Esophagus (tissue), 2 donors: ENCODE measurements around the gene ZFAND2B. TPM values are rescaled to one million over a fixed set of nuclear protein-coding genes. Genes with fewer than 3 reads are reported as not detected.

ENCODE experiments used
- H3K27ac ChIP-seq, 2 donors: one replicate each; pipeline ENCODE4 v1.5.1; 2013; ENCODE audit warnings: low read depth in 2 of 2, mild to moderate bottlenecking in 2 of 2, inconsistent platforms in 1 of 2, low read length in 1 of 2, moderate library complexity in 1 of 2
- H3K27me3 ChIP-seq, 2 donors: one replicate each; pipeline ENCODE4 v1.6.1; 2013; ENCODE audit warnings: low read length in 2 of 2, control low read depth in 1 of 2, mild to moderate bottlenecking in 1 of 2; ENCODE audit not compliant: insufficient read depth in 2 of 2, control insufficient read depth in 1 of 2
- H3K36me3 ChIP-seq, 2 donors: one replicate each; pipeline ENCODE4 v1.6.1; 2013; ENCODE audit warnings: low read length in 1 of 2; ENCODE audit not compliant: control insufficient read depth in 2 of 2, insufficient read depth in 2 of 2
- H3K4me1 ChIP-seq, 2 donors: one replicate each; pipeline ENCODE4 v1.6.1; 2013; ENCODE audit warnings: low read length in 1 of 2; ENCODE audit not compliant: control insufficient read depth in 2 of 2, insufficient read depth in 2 of 2
- H3K4me3 ChIP-seq, 2 donors: one replicate each; pipeline ENCODE4 v1.5.1; 2013; ENCODE audit warnings: low read length in 2 of 2, mild to moderate bottlenecking in 2 of 2, low read depth in 1 of 2, moderate library complexity in 1 of 2
- H3K9me3 ChIP-seq, 2 donors: one replicate each; pipeline ENCODE4 v1.6.1; 2013; ENCODE audit warnings: mild to moderate bottlenecking in 2 of 2, low read depth in 1 of 2, low read length in 1 of 2, moderate library complexity in 1 of 2; ENCODE audit not compliant: control insufficient read depth in 2 of 2, insufficient read depth in 1 of 2
- WGBS, 2 donors: extraction: QIAGEN DNeasy Blood & Tissue Kit; methylation state at CpG; one replicate each; pipeline ENCODE4 v1.1.7; 2013; 5-methylcytosine and 5-hydroxymethylcytosine counted together
- polyA plus RNA-seq, 2 donors: library from polyadenylated mRNA; stranded (reverse); fragments of 200-250 nt; gene quantifications; one replicate each; pipeline ENCODE4 v1.2.3, GENCODE V29; 2013
- donor health status: healthy with polysubstance abuse.
- donor health status: Bipolar disorder and iron deficiency.

ZFAND2B gene
- polyA plus RNA-seq, 2 donors = 45.2 to 53.6 TPM

DNA sequence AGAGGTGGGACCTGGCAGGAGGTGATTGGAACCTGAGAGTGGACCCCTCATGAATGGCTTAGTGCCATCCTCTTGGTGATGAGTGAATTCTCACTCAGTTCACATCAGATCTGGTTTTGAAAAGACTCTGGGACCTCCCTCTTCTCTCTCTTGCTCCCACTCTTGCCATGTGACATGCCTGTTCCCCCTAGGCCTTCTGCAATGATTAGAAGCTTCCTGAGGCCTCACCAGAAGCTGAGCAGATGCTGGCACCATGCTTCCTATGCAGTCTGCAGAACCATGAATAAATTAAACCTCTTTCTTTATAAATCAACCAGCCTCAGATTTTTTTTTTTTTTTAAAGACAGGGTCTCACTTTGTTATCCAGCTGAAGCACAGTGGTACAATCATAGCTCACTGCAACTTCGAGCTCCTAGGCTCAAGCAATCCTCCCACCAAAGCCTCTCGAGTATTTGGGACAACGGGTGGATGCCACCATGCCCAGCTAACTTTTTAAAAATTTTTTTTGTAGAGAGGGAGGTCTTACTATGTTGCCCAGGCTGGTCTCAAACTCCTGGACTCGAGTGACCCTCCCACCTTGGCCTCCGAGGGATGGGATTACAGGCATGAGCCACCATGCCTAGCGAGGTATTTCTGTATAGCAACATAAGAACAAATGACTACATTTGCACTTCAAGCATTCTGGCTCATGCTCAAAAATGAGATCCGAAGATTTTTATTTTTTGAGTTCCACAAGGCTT is 2.0 kb upstream of the ZFAND2B start:
- Histone ChIP-seq H3K4me3 (no peak overlapping the region), H3K27ac (no peak overlapping the region), H3K27me3 (no peaks in the 10 kb centered on the region), H3K4me1 (peaks cover 0 to 13% of the 10 kb centered on the region in 2 donors), H3K9me3 (no peaks in the 10 kb centered on the region), H3K36me3 (peaks cover 0 to 13% of the 10 kb centered on the region in 2 donors)
- WGBS, 2 donors = 92 to 93% methylated on average over 7 of the region's 7 CpGs

DNA sequence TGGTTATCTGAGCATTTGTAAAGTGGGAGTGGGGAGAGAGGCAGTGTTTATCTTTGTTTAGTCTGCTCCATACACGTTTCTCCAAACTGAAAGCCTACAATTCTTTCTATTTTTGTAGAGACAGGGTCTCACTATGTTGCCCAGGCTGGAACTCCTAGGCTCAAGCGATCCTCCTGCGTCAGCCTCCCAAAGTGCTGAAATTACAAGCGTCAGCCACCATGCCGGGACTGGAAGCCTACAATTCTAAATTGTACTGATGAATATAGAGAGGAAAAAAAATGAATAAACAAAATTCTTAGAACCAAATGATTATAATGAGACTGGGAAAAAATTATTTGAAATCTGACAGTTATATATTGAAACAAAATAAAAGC is 1.4 kb upstream of the ZFAND2B start:
- Histone ChIP-seq H3K4me1 (peaks cover 0 to 13% of the 10 kb centered on the region in 2 donors), H3K27ac (no peak overlapping the region), H3K4me3 (no peak overlapping the region), H3K27me3 (no peaks in the 10 kb centered on the region), H3K9me3 (no peaks in the 10 kb centered on the region), H3K36me3 (peaks cover 0 to 17% of the 10 kb centered on the region in 2 donors)
- WGBS, 2 donors = 85 to 86% methylated on average over 5 of the region's 5 CpGs

DNA sequence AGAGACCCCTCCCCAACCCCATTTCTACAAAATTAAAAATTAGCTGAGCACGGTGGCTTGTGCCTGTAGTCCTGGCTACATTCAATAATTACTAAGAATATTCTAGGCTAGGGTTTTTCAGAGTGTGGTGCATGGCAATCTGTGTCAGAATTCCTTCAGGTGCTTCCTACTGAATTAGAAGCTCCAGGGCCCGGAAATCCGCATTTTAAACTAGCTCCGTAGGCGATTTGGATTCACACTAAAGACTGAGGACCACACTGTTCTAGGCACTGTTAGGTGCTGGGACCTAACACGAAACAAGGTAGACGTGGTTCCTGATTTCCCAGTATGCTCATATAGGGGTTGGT is 628 bp upstream of the ZFAND2B start:
- Histone ChIP-seq H3K27me3 (no peaks in the 10 kb centered on the region), H3K27ac (peak overlapping the region; percentile 98), H3K9me3 (no peaks in the 10 kb centered on the region), H3K4me1 (peaks cover 0 to 13% of the 10 kb centered on the region in 2 donors), H3K36me3 (peaks cover 4 to 25% of the 10 kb centered on the region in 2 donors), H3K4me3 (peak overlapping the region; percentile 71 to 75)
- 15 to 16% methylated on average over 7 of the region's 7 CpGs for WGBS, 2 donors

DNA sequence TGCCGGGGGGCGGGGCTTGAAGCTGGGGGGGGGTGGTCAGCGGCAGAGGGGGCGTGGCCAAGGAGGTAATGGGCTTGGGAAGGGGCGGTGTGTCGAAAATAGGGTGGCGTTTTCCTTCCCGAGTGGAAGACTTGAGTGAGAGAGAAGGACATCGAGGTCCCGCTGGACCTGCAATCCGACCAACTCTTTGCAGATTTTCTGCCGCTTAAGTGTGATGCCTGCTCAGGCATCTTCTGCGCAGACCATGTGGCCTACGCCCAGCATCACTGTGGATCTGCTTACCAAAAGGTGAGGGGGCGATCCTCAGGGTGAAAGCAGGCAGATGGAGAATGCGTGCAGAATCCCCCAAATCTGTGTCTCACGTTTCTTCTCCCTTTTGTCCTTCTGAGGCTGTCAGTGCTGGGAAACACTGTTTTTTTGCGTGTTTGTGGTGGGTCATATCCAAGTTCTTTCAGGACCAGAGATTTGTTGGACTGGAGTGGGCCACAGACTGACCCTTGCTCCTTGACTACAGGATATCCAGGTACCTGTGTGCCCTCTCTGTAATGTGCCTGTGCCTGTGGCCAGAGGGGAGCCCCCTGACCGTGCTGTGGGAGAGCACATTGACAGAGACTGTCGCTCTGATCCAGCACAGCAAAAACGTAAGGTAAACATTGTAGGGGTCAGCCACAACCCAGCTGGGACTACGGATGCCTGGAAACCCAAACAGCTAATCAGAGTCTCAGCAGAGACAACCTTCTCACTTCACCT is 727 bp downstream of the ZFAND2B start:
- H3K4me3 ChIP-seq = peak overlapping the region; percentile 71 to 75
- WGBS, 2 donors = 10 to 15% methylated on average over 21 to 22 of the region's 22 CpGs

DNA sequence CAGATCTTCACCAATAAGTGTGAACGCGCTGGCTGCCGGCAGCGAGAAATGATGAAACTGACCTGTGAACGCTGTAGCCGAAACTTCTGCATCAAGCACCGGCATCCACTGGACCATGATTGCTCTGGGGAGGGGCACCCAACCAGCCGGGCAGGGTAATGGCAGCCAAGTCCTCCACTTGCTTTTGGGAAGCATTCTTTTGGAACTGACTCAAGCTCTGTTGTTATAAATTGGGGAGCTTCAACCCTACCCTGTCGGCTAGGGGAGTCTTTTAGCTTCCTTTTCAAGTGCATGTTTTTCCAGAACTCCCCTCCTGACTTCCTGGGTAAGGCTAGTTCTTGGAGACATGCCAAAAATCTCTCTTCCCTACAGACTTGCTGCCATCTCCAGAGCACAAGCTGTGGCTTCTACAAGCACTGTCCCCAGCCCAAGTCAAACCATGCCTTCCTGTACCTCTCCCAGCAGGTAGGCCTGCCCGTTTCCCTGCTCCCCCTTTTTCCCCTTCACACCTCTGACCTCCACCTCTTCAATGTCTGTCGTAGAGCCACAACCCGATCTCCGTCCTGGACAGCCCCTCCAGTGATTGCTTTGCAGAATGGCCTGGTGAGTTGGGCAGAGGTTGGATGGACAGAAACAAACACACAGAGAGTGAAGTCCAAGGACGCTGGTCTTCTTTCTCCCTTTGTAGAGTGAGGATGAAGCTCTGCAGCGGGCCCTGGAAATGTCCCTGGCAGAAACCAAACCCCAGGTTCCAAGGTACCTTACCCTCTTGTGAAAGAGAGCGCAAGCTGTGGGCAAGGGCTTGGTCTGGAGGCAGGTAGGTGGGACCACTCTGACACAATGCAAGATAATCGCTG is 1.5 kb downstream of the ZFAND2B start:
- no peaks in the 10 kb centered on the region for H3K9me3 ChIP-seq
- peak overlapping the region; percentile 71 to 75 for H3K4me3 ChIP-seq
- H3K36me3 ChIP-seq = peaks cover 5 to 35% of the 10 kb centered on the region in 2 donors
- H3K4me1 ChIP-seq = peaks cover 0 to 13% of the 10 kb centered on the region in 2 donors
- H3K27ac ChIP-seq = peak overlapping the region; percentile 98
- WGBS, 2 donors = 57 to 71% methylated on average over 17 of the region's 17 CpGs
- H3K27me3 ChIP-seq = no peaks in the 10 kb centered on the region

More for the DNA sequence above, 727 bp downstream of the ZFAND2B start:
- Histone ChIP-seq H3K9me3 (no peaks in the 10 kb centered on the region), H3K4me1 (peaks cover 0 to 13% of the 10 kb centered on the region in 2 donors), H3K27me3 (no peaks in the 10 kb centered on the region), H3K36me3 (peaks cover 5 to 29% of the 10 kb centered on the region in 2 donors), H3K27ac (peak overlapping the region; percentile 98)

DNA sequence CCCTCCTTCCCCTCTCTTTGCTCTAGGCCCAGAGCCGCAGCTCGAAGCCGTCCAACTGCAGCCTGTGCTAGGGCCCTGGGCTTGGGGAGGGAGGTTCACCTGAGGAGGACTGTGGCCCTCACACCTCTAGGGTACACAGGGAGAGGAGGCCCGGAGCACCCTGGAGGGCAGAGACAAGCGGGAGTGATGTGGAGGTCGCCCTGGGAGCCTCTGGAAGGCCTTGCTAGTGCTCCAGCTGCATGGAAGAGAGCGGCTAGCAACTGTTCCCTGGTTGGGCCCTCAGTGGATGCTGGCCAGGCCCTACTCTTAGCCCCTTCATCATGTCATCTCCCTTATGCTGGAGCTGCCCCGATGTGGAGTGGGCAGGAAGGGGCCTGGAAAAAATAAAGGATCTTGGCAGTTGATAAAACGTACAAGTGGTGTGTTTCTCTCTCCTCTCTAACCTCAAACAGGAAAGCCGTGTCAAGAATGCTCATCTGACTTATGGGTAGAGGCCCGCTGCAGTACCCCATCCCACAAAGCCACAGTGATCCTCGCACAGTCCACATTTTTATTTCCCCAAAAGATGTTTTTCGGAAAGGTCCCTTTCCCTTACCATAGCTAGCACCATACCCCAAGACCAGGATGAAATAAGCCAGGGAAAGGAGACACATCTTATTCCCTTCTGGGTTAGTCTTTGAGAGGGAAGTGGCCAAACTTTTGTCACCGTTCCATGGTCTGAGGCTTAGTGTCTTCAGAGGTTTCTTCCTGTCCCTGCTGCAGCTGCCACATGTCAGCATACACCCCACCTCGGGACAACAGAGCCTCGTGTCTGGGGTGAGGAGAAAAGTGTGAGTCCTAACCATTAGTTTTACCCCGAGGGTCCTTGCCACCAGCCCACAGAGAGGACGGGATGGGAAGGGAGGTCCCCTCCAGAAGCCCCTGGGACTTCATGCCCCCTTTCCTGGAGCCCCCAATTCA is 2.9 kb downstream of the ZFAND2B start:
- WGBS, 2 donors = 78 to 81% methylated on average over 18 of the region's 18 CpGs
- Histone ChIP-seq H3K27ac (peak overlapping the region; percentile 5 to 57), H3K36me3 (peaks cover 5 to 42% of the 10 kb centered on the region in 2 donors)

DNA sequence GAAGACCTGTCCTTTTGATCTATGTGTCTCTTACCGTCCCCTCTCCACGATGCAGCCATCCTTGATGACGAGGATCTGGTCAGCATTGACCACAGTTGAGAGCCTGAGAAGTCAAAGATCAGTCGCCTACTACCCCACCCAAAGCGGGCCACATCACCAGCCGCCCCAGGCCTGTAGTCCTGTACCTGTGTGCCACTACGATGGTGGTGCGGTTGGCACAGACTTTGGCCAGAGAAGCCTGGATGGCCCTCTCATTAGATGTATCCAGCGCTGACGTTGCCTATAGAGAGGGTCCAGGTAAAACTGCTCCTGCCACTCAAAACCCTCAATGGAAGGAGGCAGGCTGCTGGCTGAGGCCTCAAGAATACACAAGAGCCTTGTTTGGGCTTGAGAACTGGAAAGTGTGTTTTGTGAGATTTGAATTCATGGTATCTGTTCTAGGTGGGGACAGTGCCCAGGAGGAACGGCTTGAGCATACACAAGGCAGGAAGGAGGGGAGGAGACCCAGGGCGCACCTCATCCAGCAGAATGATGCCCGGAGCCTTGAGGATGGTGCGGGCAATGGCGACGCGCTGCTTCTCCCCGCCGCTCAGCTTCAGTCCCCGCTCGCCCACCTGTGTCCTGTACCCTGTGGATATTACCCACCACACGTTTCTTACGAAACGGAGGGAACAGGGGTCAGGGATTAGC is 3.8 kb downstream of the ZFAND2B start:
- whole genome bisulfite sequencing, 2 donors = 93 to 94% methylated on average over 24 of the region's 24 CpGs
- Histone ChIP-seq H3K9me3 (no peaks in the 10 kb centered on the region), H3K4me3 (no peak overlapping the region), H3K4me1 (peaks cover 0 to 13% of the 10 kb centered on the region in 2 donors), H3K27me3 (no peaks in the 10 kb centered on the region), H3K36me3 (peaks cover 5 to 46% of the 10 kb centered on the region in 2 donors), H3K27ac (no peak overlapping the region)

More for the DNA sequence above, 2.9 kb downstream of the ZFAND2B start:
- Histone ChIP-seq H3K4me1 (peaks cover 0 to 13% of the 10 kb centered on the region in 2 donors), H3K4me3 (no peak overlapping the region), H3K9me3 (no peaks in the 10 kb centered on the region), H3K27me3 (no peaks in the 10 kb centered on the region)

DNA sequence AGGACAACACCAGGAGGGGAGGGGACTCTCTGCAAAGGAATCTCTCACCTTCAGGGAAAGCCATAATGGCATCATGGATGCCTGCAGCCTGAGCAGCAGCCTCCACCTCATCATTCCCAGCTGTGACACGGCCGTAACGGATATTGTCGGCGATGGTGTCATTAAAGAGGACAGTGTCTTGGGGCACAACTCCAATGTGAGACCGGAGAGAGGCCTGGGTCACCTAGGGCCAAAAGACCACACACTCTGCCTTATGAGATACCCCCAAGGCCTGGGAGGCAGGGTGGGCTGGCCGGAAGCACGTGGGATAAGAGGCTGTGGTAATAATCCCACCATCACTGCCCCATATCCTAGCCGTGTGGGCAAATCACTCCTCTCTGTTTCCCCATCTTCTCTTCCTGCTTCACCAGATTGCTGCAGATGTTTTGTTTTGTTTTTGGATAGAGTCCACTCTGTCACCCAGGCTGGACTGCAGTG is 4.3 kb downstream of the ZFAND2B start:
- peaks cover 0 to 13% of the 10 kb centered on the region in 2 donors for H3K4me1 ChIP-seq
- H3K36me3 ChIP-seq = peaks cover 5 to 48% of the 10 kb centered on the region in 2 donors
- no peaks in the 10 kb centered on the region for H3K27me3 ChIP-seq
- no peaks in the 10 kb centered on the region for H3K9me3 ChIP-seq
- no peak overlapping the region for H3K4me3 ChIP-seq
- 89 to 90% methylated on average over 9 of the region's 9 CpGs for WGBS, 2 donors
- H3K27ac ChIP-seq = peak overlapping the region in 1 of 2 donors; percentile 33
